Transverse colon (tissue), 4 donors: ENCODE data around the gene METTL13. TPM values are rescaled to one million over a fixed set of nuclear protein-coding genes. Genes with fewer than 3 reads are reported as not detected.

ENCODE experiments used
- DNase-seq: peaks from one replicate; pipeline ENCODE4 v3.0.0-alpha.2; 2019
- H3K27ac ChIP-seq, 4 donors: fragments of 200-600 bp; sonication (generic); 2 replicates each; pipeline ENCODE4 v1.5.1; 2016 to 2018; ENCODE audit warnings: inconsistent platforms in 4 of 4
- H3K27me3 ChIP-seq: fragments of 200-600 bp; sonication (generic); 2 replicates; pipeline ENCODE4 v1.5.1; 2017; ENCODE audit warnings: inconsistent platforms
- H3K36me3 ChIP-seq, 4 donors: fragments of 200-600 bp; sonication (generic); 2 replicates each; pipeline ENCODE4 v1.5.1; 2017 to 2019; ENCODE audit warnings: inconsistent platforms in 4 of 4
- H3K4me1 ChIP-seq, 4 donors: fragments of 200-600 bp; sonication (generic); 2 replicates each; pipeline ENCODE4 v1.5.1; 2017 to 2020; ENCODE audit warnings: inconsistent platforms in 4 of 4
- H3K4me3 ChIP-seq, 4 donors: fragments of 200-600 bp; sonication (generic); 1 replicate in 1 of 4; 2 replicates in 3 of 4; pipeline versions ENCODE4 v1.5.1 to v1.6.1; 2017 to 2019; ENCODE audit warnings: inconsistent platforms in 4 of 4
- H3K9me3 ChIP-seq, 2 donors: fragments of 200-600 bp; sonication (generic); 2 replicates each; pipeline ENCODE4 v1.5.1; 2017 to 2019; ENCODE audit warnings: inconsistent platforms in 2 of 2
- CTCF ChIP-seq, 5 experiments: fragments of 200-600 bp in 3 of 5; fragments of 450-650 bp in 2 of 5; sonication (generic) in 3 of 5; IDR thresholded peaks; 1 replicate in 2 of 5; 2 replicates in 3 of 5; pipeline ENCODE4 v1.5.1; 2016 to 2017; ENCODE audit warnings: antibody characterized with exemption in 5 of 5, inconsistent platforms in 3 of 5, mild to moderate bottlenecking in 2 of 5, moderate library complexity in 1 of 5
- EP300 ChIP-seq: sonication (generic); formaldehyde crosslinking; IDR thresholded peaks from one replicate; pipeline ENCODE4 v1.6.1; 2017; ENCODE audit warnings: antibody characterized with exemption, low read depth
- POLR2A ChIP-seq: fragments of 450-650 bp; IDR thresholded peaks from one replicate; pipeline ENCODE4 v1.6.1; 2016; ENCODE audit warnings: antibody characterized with exemption, mild to moderate bottlenecking, moderate library complexity
- POLR2AphosphoS5 ChIP-seq, 3 donors: sonication (generic); formaldehyde crosslinking; IDR thresholded peaks; one replicate each; pipeline ENCODE4 v1.6.1; 2016; ENCODE audit warnings: antibody characterized with exemption in 3 of 3
- WGBS, 2 donors: methylation state at CpG; one replicate each; pipeline ENCODE4 v1.1.5; 2018; ENCODE audit warnings: low coverage in 1 of 2; 5-methylcytosine and 5-hydroxymethylcytosine counted together
- in situ Hi-C, 4 donors: fragments of 200-750 bp; cut with MboI; loops; one replicate each; pipeline versions ENCODE4 v1.15.0 to v1.15.1; 2017; ENCODE audit warnings: low sequenced_read_pairs in 3 of 4, low pct_ligation_motif_present in 1 of 4, low pct_unique_long_range_greater_than_20kb in 1 of 4
- intact Hi-C: fragments of 100-400 bp; cut with DNase I; formaldehyde crosslinking; loops from one replicate; pipeline ENCODE4 v1.15.1; 2023; ENCODE audit warnings: low total_unique reads
- total RNA-seq, 4 donors: library from RNA; depleted of rRNA; stranded (reverse); fragments of >200 nt; gene quantifications; one replicate each; pipeline ENCODE4 v1.1.0, GENCODE V29; 2016

The METTL13 gene
- total RNA-seq, 4 donors from 2014 or later: 10.5 to 80.8 (median 25.8) TPM

GRCh38 chr1:171805395-171806115 is 24.1 kb downstream of the METTL13 start:
- no peak overlapping the region for H3K27ac ChIP-seq
- intact Hi-C loops (loop anchor here (5.0 kb wide), 1 partner anchor 1528 kb away; no protein-coding TSS in a partner anchor), in situ Hi-C loops (loop anchor here (5.0 to 25.0 kb wide), 3 partner anchors 177 to 607 kb away; partner anchors contain the start of gene C1orf105 (in 2 of the 4))
- no peaks in the 10 kb centered on the region for H3K9me3 ChIP-seq
- H3K4me3 ChIP-seq: no peak overlapping the region
- WGBS, 2 donors: 15 to 80% methylated on average over 3 to 9 of the region's 9 CpGs
- no peaks in the 10 kb centered on the region for H3K27me3 ChIP-seq
- TF ChIP-seq POLR2A (no peak), CTCF (IDR thresholded peaks at IDR 0.05) (no peak), POLR2AphosphoS5 (IDR thresholded peaks at IDR 0.05) (no peak), EP300 (no peak)
- H3K36me3 ChIP-seq: no peaks in the 10 kb centered on the region
- no peak for DNase-seq
- H3K4me1 ChIP-seq: no peaks in the 10 kb centered on the region

GRCh38 chr1:171807556-171807955 is 26.1 kb downstream of the METTL13 start:
- intact Hi-C loops: loop anchor here (5.0 kb wide), 1 partner anchor 1530 kb away; no protein-coding TSS in a partner anchor

GRCh38 chr1:171809834-171810233 is 28.4 kb downstream of the METTL13 start:
- in situ Hi-C loops: loop anchor here (5.0 to 25.0 kb wide), 3 partner anchors 172 to 602 kb away; partner anchors contain the start of gene C1orf105 (in 2 of the 4)
- no peak for DNase-seq
- Histone ChIP-seq H3K27ac (no peak overlapping the region), H3K4me1 (no peaks in the 10 kb centered on the region), H3K36me3 (no peaks in the 10 kb centered on the region), H3K27me3 (no peaks in the 10 kb centered on the region), H3K9me3 (no peaks in the 10 kb centered on the region), H3K4me3 (no peak overlapping the region)
- TF ChIP-seq EP300 (no peak), POLR2AphosphoS5 (IDR thresholded peaks at IDR 0.05) (no peak), CTCF (IDR thresholded peaks at IDR 0.05) (no peak), POLR2A (no peak)
- intact Hi-C loops: loop anchor here (5.0 kb wide), 1 partner anchor 1533 kb away; no protein-coding TSS in a partner anchor
- WGBS, 2 donors: 81 to 90% methylated on average over 2 of the region's 2 CpGs

More at GRCh38 chr1:171807556-171807955, 26.1 kb downstream of the METTL13 start:
- Histone ChIP-seq H3K4me3 (no peak overlapping the region), H3K27ac (no peak overlapping the region), H3K27me3 (no peaks in the 10 kb centered on the region), H3K9me3 (no peaks in the 10 kb centered on the region), H3K4me1 (no peaks in the 10 kb centered on the region), H3K36me3 (no peaks in the 10 kb centered on the region)
- no peak for DNase-seq
- in situ Hi-C loops: loop anchor here (5.0 to 25.0 kb wide), 3 partner anchors 175 to 605 kb away; partner anchors contain the start of gene C1orf105 (in 2 of the 4)
- no peak for TF ChIP-seq CTCF (IDR thresholded peaks at IDR 0.05)
- no peak for TF ChIP-seq POLR2AphosphoS5 (IDR thresholded peaks at IDR 0.05)
- no peak for TF ChIP-seq EP300
- TF ChIP-seq POLR2A: no peak
- whole genome bisulfite sequencing, 2 donors: 73 to 86% methylated on average over 4 of the region's 4 CpGs

GRCh38 chr1:171811672-171812071 is 30.2 kb downstream of the METTL13 start:
- DNase-seq: no peak
- no peak for TF ChIP-seq POLR2AphosphoS5 (IDR thresholded peaks at IDR 0.05)
- TF ChIP-seq POLR2A: no peak
- no peak for TF ChIP-seq EP300
- no peak for TF ChIP-seq CTCF (IDR thresholded peaks at IDR 0.05)
- H3K4me3 ChIP-seq: no peak overlapping the region
- in situ Hi-C loops: loop anchor here in 2 of 4 donors (25.0 kb wide), 1 partner anchor 601 kb away; the partner anchor contains the start of gene C1orf105 (in 2 of the 2)
- H3K27ac ChIP-seq: no peak overlapping the region
- H3K27me3 ChIP-seq: no peaks in the 10 kb centered on the region
- no peaks in the 10 kb centered on the region for H3K36me3 ChIP-seq
- H3K4me1 ChIP-seq: no peaks in the 10 kb centered on the region
- intact Hi-C loops: no loop called here
- no peaks in the 10 kb centered on the region for H3K9me3 ChIP-seq
